T-cell (primary cell): ENCODE measurements around the gene DMKN. TPM values are rescaled to one million over a fixed set of nuclear protein-coding genes. Genes with fewer than 3 reads are reported as not detected.

ENCODE experiments used
- ATAC-seq, 4 experiments: fragments of 200-7000 bp in 3 of 4; fragments of 150-1000 bp in 1 of 4; cut with Tn5 transposase; replicated peaks in 1 of 4; 1 replicate in 3 of 4; 2 replicates in 1 of 4; pipeline ENCODE4 v1.10.0; 2021; ENCODE audit warnings: moderate library complexity in 3 of 4, mild to moderate bottlenecking in 2 of 4, moderate number of reproducible peaks in 1 of 4
- CTCF ChIA-PET, 2 donors: fragments of 300-600 bp; sonication (Branson Sonifier 250); formaldehyde crosslinking; loops; one replicate each; lab custom pipeline; 2022; ENCODE audit warnings: antibody characterized with exemption in 2 of 2; lab: Charles Lee
- POLR2A ChIA-PET, 2 donors: fragments of 300-600 bp; sonication (Branson Sonifier 250); formaldehyde crosslinking; loops; one replicate each; lab custom pipeline; 2022; ENCODE audit warnings: antibody characterized with exemption in 2 of 2; lab: Charles Lee
- DNase-seq, 35 experiments: peaks; one replicate each; pipeline versions ENCODE4 v3.0.0 to v3.0.0-alpha.2; 2013 to 2023
- H3K27ac ChIP-seq: one replicate; pipeline ENCODE4 v1.5.1; 2013; ENCODE audit warnings: low read length
- H3K27me3 ChIP-seq, 2 experiments: replicated peaks in 1 of 2; 1 replicate in 1 of 2; 2 replicates in 1 of 2; pipeline versions ENCODE4 v1.6.1 to v1.7.0; 2013; ENCODE audit warnings: low read length in 1 of 2, mixed read lengths in 1 of 2; ENCODE audit not compliant: control insufficient read depth in 2 of 2, insufficient read depth in 2 of 2; ENCODE audit errors: extremely low read depth in 1 of 2
- H3K36me3 ChIP-seq, 2 donors: 1 replicate in 1 of 2; 2 replicates in 1 of 2; pipeline versions ENCODE4 v1.6.1 to v1.7.0; 2013; ENCODE audit warnings: low read length in 1 of 2; ENCODE audit not compliant: control insufficient read depth in 2 of 2, insufficient read depth in 1 of 2; ENCODE audit errors: extremely low read depth in 1 of 2
- H3K4me1 ChIP-seq, 2 experiments: 1 replicate in 1 of 2; 2 replicates in 1 of 2; pipeline versions ENCODE4 v1.6.1 to v1.7.0; 2013; ENCODE audit warnings: low read length in 2 of 2, mixed read lengths in 1 of 2; ENCODE audit not compliant: insufficient read depth in 2 of 2, control insufficient read depth in 1 of 2; ENCODE audit errors: extremely low read depth in 1 of 2
- H3K4me3 ChIP-seq, 2 donors: 1 replicate in 1 of 2; 2 replicates in 1 of 2; pipeline versions ENCODE4 v1.5.1 to v1.7.0; 2013; ENCODE audit warnings: mild to moderate bottlenecking in 2 of 2, low read length in 1 of 2, moderate library complexity in 1 of 2; ENCODE audit not compliant: control insufficient read depth in 1 of 2; ENCODE audit errors: extremely low read depth in 1 of 2
- H3K9me3 ChIP-seq: 2 replicates; pipeline ENCODE4 v1.7.0; 2013
- H3K27ac Mint-ChIP-seq, 2 donors: one replicate each; pipeline ENCODE4 v1.8.0; 2020 to 2021; ENCODE audit warnings: mild to moderate bottlenecking in 2 of 2, mixed read lengths in 2 of 2
- H3K27me3 Mint-ChIP-seq, 2 donors: one replicate each; pipeline ENCODE4 v1.8.0; 2021 to 2022; ENCODE audit warnings: mixed read lengths in 2 of 2
- H3K36me3 Mint-ChIP-seq: one replicate; pipeline ENCODE4 v1.8.0; 2021; ENCODE audit warnings: mixed read lengths
- H3K4me1 Mint-ChIP-seq, 3 donors: one replicate each; pipeline ENCODE4 v1.8.0; 2020 to 2022; ENCODE audit warnings: mixed read lengths in 3 of 3, mild to moderate bottlenecking in 1 of 3
- H3K4me3 Mint-ChIP-seq, 3 donors: one replicate each; pipeline ENCODE4 v1.8.0; 2020 to 2022; ENCODE audit warnings: mild to moderate bottlenecking in 3 of 3, mixed read lengths in 3 of 3, moderate library complexity in 3 of 3
- H3K9me3 Mint-ChIP-seq, 3 donors: one replicate each; pipeline ENCODE4 v1.8.0; 2020 to 2022; ENCODE audit warnings: mixed read lengths in 3 of 3
- WGBS: methylation state at CpG from one replicate; pipeline ENCODE4 v1.1.5; 2013; ENCODE audit warnings: missing lambda C conversion rate; ENCODE audit not compliant: insufficient coverage; 5-methylcytosine and 5-hydroxymethylcytosine counted together
- total RNA-seq, 35 experiments: library from RNA in 6 of 35; stranded (reverse) in 6 of 35; fragments of 120-200 nt in 1 of 35; gene quantifications; one replicate each; pipeline versions ENCODE4 v1.2.1 to v1.2.4 and lab custom pipeline; 2013 to 2026

Gene DMKN
- total RNA-seq, 5 donors from 2014 or later (not counting 1 experiment from before 2014, with no cell fraction given), result 1.8 to 2.3 (median 2.1) TPM; not detected in 1

- ChIA-PET CTCF (interaction anchor here in 1 of 2 donors (0.8 kb wide), 1 partner anchor 88 kb away, joined by 3 read pairs; no protein-coding TSS in a partner anchor), POLR2A (no interaction called here)
- no peaks in the 10 kb centered on the region for H3K9me3 Mint-ChIP-seq
- H3K27ac Mint-ChIP-seq, result no peak overlapping the region
- Histone ChIP-seq H3K9me3 (no peaks in the 10 kb centered on the region), H3K4me1 (peaks cover 0 to 8% of the 10 kb centered on the region in 2 experiments), H3K27me3 (peaks cover 0 to 33% of the 10 kb centered on the region in 2 experiments), H3K4me3 (no peak overlapping the region), H3K36me3 (no peaks in the 10 kb centered on the region), H3K27ac (no peak overlapping the region)
- peaks cover 6 to 12% of the 10 kb centered on the region in 2 donors for H3K27me3 Mint-ChIP-seq
- WGBS, result 70% methylated on average over 6 of the region's 9 CpGs
- peaks cover 0 to 11% (median 2%) of the 10 kb centered on the region in 3 donors for H3K4me1 Mint-ChIP-seq
- ATAC-seq (no peak), DNase-seq (no peak)
- H3K4me3 Mint-ChIP-seq, result no peak overlapping the region
- H3K36me3 Mint-ChIP-seq, result no peaks in the 10 kb centered on the region
Observed at GRCh38 chr19:35498984-35499527, 14.4 kb downstream of the DMKN start.

GRCh38 chr19:35498220-35498619 lies 15.2 kb downstream of the DMKN start:
- Histone ChIP-seq H3K4me3 (no peak overlapping the region), H3K27ac (no peak overlapping the region), H3K27me3 (peaks cover 0 to 34% of the 10 kb centered on the region in 2 experiments), H3K36me3 (no peaks in the 10 kb centered on the region), H3K9me3 (no peaks in the 10 kb centered on the region), H3K4me1 (peaks cover 0 to 8% of the 10 kb centered on the region in 2 experiments)
- Mint-ChIP-seq H3K36me3 (no peaks in the 10 kb centered on the region), H3K27me3 (peaks cover 4 to 13% of the 10 kb centered on the region in 2 donors), H3K4me3 (no peak overlapping the region), H3K9me3 (no peaks in the 10 kb centered on the region), H3K4me1 (peaks cover 0 to 11% (median 2%) of the 10 kb centered on the region in 3 donors), H3K27ac (no peak overlapping the region)
- CTCF ChIA-PET, result no interaction called here
- no peak for ATAC-seq
- no peak for DNase-seq
- WGBS, result 95% methylated on average over 2 of the region's 3 CpGs
- POLR2A ChIA-PET, result no interaction called here

- H3K4me3 ChIP-seq, result no peak overlapping the region
- Mint-ChIP-seq H3K4me1 (peaks cover 0 to 11% (median 2%) of the 10 kb centered on the region in 3 donors), H3K36me3 (no peaks in the 10 kb centered on the region), H3K9me3 (no peaks in the 10 kb centered on the region), H3K4me3 (no peak overlapping the region), H3K27me3 (peaks cover 4 to 17% of the 10 kb centered on the region in 2 donors), H3K27ac (no peak overlapping the region)
- ChIA-PET POLR2A (no interaction called here), CTCF (interaction anchor here in 1 of 2 donors (1.0 kb wide), 1 partner anchor 28 kb away, joined by 3 read pairs; no protein-coding TSS in a partner anchor)
- DNase-seq (no peak), ATAC-seq (no peak)
- 83% methylated on average over 14 of the region's 14 CpGs for WGBS
- H3K27me3 ChIP-seq, result peaks cover 0 to 32% of the 10 kb centered on the region in 2 experiments
- H3K27ac ChIP-seq, result no peak overlapping the region
- H3K9me3 ChIP-seq, result no peaks in the 10 kb centered on the region
- no peaks in the 10 kb centered on the region for H3K36me3 ChIP-seq
- peaks cover 0 to 8% of the 10 kb centered on the region in 2 experiments for H3K4me1 ChIP-seq
Observed at GRCh38 chr19:35497406-35497805, 16.0 kb downstream of the DMKN start.

GRCh38 chr19:35495107-35496064 lies 18.1 kb downstream of the DMKN start:
- WGBS, result 15% methylated on average over 24 of the region's 30 CpGs
- H3K4me3 ChIP-seq, result peak overlapping the region in 1 of 2 donors; percentile 35
- H3K4me3 Mint-ChIP-seq, result no peak overlapping the region
- H3K27me3 Mint-ChIP-seq, result peaks cover 3 to 18% of the 10 kb centered on the region in 2 donors
- no peaks in the 10 kb centered on the region for H3K36me3 ChIP-seq
- peaks cover 0 to 8% of the 10 kb centered on the region in 2 experiments for H3K4me1 ChIP-seq
- CTCF ChIA-PET, result interaction anchor here (0.5 to 1.6 kb wide), 13 partner anchors 9 to 1860 kb away, joined by 3 to 13 read pairs (median 3); no protein-coding TSS in a partner anchor
- H3K36me3 Mint-ChIP-seq, result no peaks in the 10 kb centered on the region
- POLR2A ChIA-PET, result no interaction called here
- H3K27ac Mint-ChIP-seq, result no peak overlapping the region
- no peaks in the 10 kb centered on the region for H3K9me3 ChIP-seq
- no peak overlapping the region for H3K27ac ChIP-seq
- ATAC-seq (peak; percentile 91 to 95 (median 94)), DNase-seq (peak; percentile 24 to 76 (median 54))
- H3K27me3 ChIP-seq, result peaks cover 0 to 30% of the 10 kb centered on the region in 2 experiments
- H3K9me3 Mint-ChIP-seq, result no peaks in the 10 kb centered on the region
- peaks cover 0 to 7% (median 2%) of the 10 kb centered on the region in 3 donors for H3K4me1 Mint-ChIP-seq

- Mint-ChIP-seq H3K27ac (no peak overlapping the region), H3K9me3 (no peaks in the 10 kb centered on the region), H3K36me3 (no peaks in the 10 kb centered on the region), H3K27me3 (peaks cover 3 to 25% of the 10 kb centered on the region in 2 donors), H3K4me3 (no peak overlapping the region), H3K4me1 (peaks cover 0 to 7% (median 2%) of the 10 kb centered on the region in 3 donors)
- H3K36me3 ChIP-seq, result no peaks in the 10 kb centered on the region
- H3K4me1 ChIP-seq, result peaks cover 0 to 8% of the 10 kb centered on the region in 2 experiments
- peaks cover 0 to 42% of the 10 kb centered on the region in 2 experiments for H3K27me3 ChIP-seq
- no peak for DNase-seq
- no peaks in the 10 kb centered on the region for H3K9me3 ChIP-seq
- ATAC-seq, result no peak
- 96% methylated on average over 5 of the region's 9 CpGs for WGBS
- H3K4me3 ChIP-seq, result no peak overlapping the region
- no peak overlapping the region for H3K27ac ChIP-seq
- ChIA-PET POLR2A (no interaction called here), CTCF (interaction anchor here in 1 of 2 donors (1.0 kb wide), 1 partner anchor 141 kb away, joined by 4 read pairs; no protein-coding TSS in a partner anchor)
Observed at GRCh38 chr19:35493971-35494370, 19.5 kb downstream of the DMKN start.

GRCh38 chr19:35491836-35492360 lies 21.6 kb downstream of the DMKN start:
- H3K27ac ChIP-seq, result no peak overlapping the region
- H3K4me3 ChIP-seq, result no peak overlapping the region
- Mint-ChIP-seq H3K27me3 (peaks cover 3 to 36% of the 10 kb centered on the region in 2 donors), H3K9me3 (no peaks in the 10 kb centered on the region), H3K36me3 (no peaks in the 10 kb centered on the region), H3K4me1 (peaks cover 0 to 7% (median 2%) of the 10 kb centered on the region in 3 donors), H3K4me3 (no peak overlapping the region), H3K27ac (no peak overlapping the region)
- H3K9me3 ChIP-seq, result no peaks in the 10 kb centered on the region
- DNase-seq (no peak), ATAC-seq (no peak)
- POLR2A ChIA-PET, result interaction anchor here in 1 of 2 donors (0.6 kb wide), 1 partner anchor 80 kb away, joined by 5 read pairs; no protein-coding TSS in a partner anchor
- H3K36me3 ChIP-seq, result no peaks in the 10 kb centered on the region
- H3K27me3 ChIP-seq, result peaks cover 0 to 54% of the 10 kb centered on the region in 2 experiments
- 96% methylated on average over 8 of the region's 9 CpGs for WGBS
- CTCF ChIA-PET, result interaction anchor here in 1 of 2 donors (1.0 kb wide), 1 partner anchor 138 kb away, joined by 3 read pairs; no protein-coding TSS in a partner anchor
- H3K4me1 ChIP-seq, result peaks cover 0 to 8% of the 10 kb centered on the region in 2 experiments
